HG02884 (cell line): ENCODE measurements around the gene UGT1A6.

Source experiments
- ATAC-seq: cut with Tn5 transposase; IDR thresholded peaks from one replicate; pipeline ENCODE4 v1.9.1; 2021; ENCODE audit warnings: mild to moderate bottlenecking, moderate library complexity; ENCODE audit not compliant: unreplicated experiment

Gene UGT1A6

DNA sequence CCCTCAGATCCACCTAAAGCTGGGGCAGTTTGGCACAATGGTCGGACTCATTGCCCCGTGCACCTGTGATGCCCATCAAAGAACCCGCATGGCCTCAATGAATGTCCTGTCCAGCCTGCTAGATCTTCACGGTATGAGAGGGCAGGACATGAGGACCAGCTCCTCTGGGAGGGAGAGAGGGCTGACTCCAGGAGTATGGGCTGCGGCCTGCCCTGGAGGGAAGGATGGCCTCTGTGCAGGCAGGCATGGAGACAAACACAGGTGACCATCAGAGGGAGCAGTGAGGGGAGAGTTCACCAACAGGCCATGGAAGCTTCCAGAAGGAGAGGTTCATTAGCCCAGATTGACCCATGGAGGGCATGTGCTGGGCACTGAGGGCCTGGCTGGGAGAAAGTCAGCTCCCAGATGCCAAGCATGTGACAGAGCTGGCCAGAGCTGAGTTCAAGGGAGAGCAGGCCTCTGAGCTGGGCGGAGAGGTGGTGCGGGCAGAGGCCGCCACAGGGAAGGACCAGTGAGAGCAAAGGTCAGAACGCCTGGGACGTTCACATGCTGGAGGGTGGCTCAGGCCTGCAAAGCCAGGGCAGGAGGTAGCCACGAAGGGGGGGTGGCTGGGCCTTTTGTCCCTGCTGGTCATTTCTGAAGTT, 125.4 kb downstream of the UGT1A6 start:
- ATAC-seq: no peak

DNA sequence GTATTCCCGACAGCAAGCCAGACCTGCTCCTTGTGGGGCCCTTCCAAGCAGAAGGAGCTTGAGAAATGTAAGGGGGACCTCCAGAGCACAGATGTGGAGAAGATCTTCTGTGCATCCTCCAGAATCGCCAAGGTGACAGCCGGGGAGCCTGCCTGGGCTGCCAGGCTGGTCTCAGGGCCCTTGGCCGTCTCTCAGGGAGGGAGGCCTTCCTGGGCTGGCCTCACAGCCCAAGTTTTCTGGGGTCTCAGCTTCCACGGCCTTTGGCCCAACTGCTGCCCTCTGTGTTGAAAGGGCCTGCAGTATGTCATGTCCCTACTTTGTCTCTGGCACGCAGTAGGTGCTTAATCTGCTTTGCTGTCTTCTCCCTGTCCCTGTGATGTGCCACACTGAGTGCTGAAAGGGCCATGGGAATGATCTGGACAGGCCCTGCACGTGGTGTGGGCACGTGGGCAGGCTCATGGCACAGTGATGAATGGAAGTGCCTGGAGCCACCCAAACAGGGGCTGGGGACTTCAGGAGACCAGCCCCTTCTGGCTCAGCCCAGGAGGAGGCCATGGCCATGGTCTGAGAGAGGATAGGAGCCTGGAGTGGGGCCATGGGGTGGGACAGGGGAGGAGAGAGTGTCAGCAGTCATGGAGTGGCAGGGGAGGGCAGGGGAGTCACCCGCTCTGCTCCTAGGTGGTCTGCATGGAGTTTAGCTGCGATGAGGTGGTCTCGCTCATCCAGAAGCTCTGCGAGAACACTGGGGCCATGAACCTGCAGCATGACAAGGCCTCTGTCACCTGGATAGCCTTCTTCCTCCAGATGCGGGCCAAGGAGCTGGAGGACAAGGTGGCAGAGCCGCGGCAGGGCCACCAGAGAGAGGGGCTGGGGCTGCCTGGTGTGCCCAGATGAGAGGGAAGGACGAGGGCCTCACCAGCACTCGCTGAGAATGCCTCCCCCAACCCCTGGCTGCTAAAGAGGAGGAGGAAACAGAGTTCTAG, 126.2 kb downstream of the UGT1A6 start:
- no peak for ATAC-seq

DNA sequence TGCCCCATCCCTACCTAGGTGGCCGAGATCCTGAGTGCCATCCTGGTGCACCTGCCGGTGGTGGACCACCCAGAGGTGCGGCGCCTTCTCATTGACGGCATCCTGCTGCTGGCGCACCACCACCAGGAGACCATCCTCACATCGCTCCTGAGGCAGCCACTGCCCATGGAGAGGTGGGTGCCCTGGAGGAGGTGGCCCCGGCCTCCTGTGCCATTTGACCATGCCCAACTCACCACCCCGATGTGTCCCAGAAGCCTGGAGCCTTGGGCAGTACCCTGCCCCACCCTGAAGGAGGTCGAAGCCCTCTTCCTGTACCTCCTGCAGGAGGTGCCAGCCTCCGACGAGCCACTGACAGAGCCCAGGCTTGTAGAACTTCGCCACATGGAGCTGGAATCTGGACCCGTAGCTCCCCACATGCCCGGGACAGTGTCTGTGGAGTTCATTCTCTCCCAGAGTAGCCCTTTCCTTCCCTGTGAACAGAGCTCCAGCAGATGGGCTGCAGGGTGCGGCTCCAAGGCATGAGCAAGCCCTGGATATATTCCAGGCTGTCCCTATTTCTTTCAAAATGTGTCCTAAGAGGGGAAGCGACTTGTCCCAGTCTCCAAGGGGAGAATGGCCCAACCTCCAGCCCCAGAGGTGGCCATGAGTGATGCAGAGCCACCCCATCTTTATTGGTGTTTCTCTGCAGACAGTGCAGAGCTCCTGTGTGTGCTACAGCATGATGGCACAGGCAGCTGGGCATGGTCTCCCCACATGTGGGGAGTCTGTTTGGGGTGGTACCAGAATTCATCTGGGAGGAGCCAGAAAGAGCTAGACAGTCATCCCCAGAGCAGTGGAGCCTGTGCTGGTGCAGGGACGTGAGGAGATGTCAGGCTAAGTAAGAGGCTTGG, 127.4 kb downstream of the UGT1A6 start:
- no peak for ATAC-seq

DNA sequence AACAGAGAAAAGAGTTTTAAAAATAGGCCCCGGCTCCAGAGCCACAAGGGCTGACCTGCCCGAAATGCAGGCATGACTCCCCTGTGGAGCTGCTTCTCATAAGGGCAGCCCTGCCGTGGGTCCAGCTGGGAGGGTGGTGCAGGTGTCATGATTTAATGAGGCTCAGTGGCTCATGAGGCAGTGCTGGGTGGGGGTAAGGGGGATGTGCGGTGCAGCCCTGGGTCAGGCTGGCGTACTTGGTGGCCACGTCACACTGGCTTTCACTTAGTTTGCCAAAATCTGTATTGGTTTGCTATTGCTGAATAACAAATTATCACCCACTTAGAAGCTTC, 128.1 kb downstream of the UGT1A6 start:
- ATAC-seq: no peak

DNA sequence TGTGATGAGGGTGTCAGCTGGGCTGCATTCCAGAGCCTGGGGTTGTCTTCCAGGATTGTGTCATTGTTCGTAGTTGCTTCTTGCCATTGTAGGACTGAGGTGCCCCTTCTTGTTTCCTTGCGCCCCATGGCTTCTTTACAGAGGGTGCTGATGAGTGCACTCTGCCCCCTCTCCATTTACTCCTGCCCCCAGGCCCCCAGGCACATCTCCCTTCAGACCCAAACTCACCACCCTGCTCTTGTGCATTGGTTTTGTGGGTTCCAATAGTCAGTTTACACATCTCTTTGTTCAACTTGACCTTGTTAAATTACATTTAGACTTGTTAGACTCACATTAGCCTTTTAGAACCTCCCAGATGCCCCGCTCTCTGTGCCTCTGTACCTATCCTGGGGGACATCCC, 128.5 kb downstream of the UGT1A6 start:
- ATAC-seq: no peak

DNA sequence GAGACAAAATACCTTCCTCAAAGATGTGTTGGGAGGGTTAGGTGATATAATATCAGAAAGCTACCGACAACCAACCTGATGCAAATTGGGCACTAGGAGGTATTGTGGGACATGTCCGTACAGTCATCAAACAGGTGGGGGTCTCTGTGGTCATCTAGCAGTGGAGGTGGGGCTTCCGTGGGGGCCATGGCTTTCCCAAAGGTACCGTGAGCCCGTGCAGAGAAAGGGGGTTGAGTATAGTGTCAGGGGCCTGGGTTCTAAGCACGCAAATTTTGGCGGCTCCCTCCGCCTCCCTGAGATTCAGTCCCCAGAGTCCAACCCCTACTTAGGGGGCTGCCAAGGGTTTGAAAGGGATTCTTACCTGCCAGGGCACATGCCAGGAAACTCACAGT, 129.0 kb downstream of the UGT1A6 start:
- ATAC-seq: no peak

DNA sequence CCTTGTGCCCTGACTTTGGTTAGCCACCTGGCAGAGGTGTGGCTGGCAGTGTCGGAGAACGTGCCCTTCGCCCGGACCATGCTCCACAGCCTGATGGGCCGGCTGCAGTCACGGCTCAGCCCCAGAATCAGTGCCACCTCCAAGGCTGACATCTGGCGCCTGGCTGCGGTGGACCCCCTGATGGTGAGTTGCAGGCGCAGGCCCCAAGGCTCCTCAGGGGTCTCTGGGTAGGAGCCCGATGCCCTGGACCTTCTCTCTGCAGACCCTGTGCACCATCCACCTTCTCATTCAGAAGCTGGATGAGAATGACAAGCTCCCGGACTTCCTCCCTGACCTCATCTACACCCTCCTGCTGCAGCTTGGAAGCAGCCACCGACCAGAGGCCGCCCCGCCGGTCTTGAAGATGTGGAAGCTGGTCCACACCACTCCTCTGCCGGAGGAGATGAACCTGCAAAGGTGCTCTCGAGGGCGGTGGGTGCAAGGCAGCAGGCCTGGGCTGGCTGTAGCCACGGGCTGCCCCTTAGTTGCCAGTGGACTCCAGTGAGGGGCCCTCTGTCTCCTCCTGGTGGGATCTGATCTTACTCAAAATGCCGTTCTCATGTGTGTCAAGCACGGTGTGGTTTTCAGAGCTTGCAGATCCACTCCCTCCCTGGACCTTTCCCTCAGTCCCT, 129.5 kb downstream of the UGT1A6 start:
- ATAC-seq: no peak
